Activated naive CD8-positive, alpha-beta T cell treated with anti-CD3 and anti-CD28 coated beads, Interleukin-2, amount 50 U/mL, for 24 hours (primary cell): ENCODE data around the gene DNLZ.
"Not testable (repeated sequence)": the region's sequence is repeated elsewhere in the genome, so short reads cannot be mapped to it uniquely, and the experiment has no call there.

Source experiments
- ATAC-seq: fragments of 150-1000 bp; cut with Tn5 transposase; one replicate; pipeline ENCODE4 v1.10.0; 2021
- DNase-seq: peaks from one replicate; pipeline ENCODE4 v3.0.0; 2021
- H3K27ac Mint-ChIP-seq: one replicate; pipeline ENCODE4 v1.8.0; 2021; ENCODE audit warnings: mild to moderate bottlenecking, mixed read lengths
- H3K27me3 Mint-ChIP-seq: one replicate; pipeline ENCODE4 v1.8.0; 2021; ENCODE audit warnings: mixed read lengths
- H3K36me3 Mint-ChIP-seq: one replicate; pipeline ENCODE4 v1.8.0; 2021; ENCODE audit warnings: low read depth, mixed read lengths
- H3K4me1 Mint-ChIP-seq: one replicate; pipeline ENCODE4 v1.8.0; 2021; ENCODE audit warnings: mixed read lengths
- H3K4me3 Mint-ChIP-seq: one replicate; pipeline ENCODE4 v1.8.0; 2021; ENCODE audit warnings: mild to moderate bottlenecking, moderate library complexity, mixed read lengths
- H3K9me3 Mint-ChIP-seq: one replicate; pipeline ENCODE4 v1.8.0; 2021; ENCODE audit warnings: mixed read lengths

Gene DNLZ

DNA sequence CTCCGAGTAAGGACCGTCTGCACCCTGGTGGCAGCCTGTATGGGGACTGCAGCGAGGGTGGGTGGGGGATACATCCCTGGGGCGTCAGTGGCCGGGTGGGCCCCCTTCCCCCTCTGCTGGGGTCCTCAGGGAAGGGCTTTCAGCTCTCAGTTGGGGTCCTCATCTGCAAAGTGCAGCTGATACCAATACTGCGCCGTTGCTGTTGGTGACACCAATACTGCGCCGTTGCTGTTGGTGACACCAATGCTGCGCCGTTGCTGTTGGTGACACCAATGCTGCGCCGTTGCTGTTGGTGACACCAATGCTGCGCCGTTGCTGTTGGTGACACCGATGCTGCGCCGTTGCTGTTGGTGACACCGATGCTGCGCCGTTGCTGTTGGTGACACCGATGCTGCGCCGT lies 11.7 kb downstream of the DNLZ start:
- H3K4me3 Mint-ChIP-seq, H3K27me3 Mint-ChIP-seq, H3K27ac Mint-ChIP-seq, DNase-seq, H3K9me3 Mint-ChIP-seq, H3K4me1 Mint-ChIP-seq, H3K36me3 Mint-ChIP-seq, ATAC-seq: not testable (repeated sequence)

GRCh38 chr9:136351252-136351800 lies 12.2 kb downstream of the DNLZ start:
- DNase-seq, result no peak
- H3K27me3 Mint-ChIP-seq, result no peaks in the 10 kb centered on the region
- H3K36me3 Mint-ChIP-seq, result no peaks in the 10 kb centered on the region
- ATAC-seq, result no peak
- no peak overlapping the region for H3K4me3 Mint-ChIP-seq
- H3K4me1 Mint-ChIP-seq, result no peaks in the 10 kb centered on the region
- no peak overlapping the region for H3K27ac Mint-ChIP-seq
- no peaks in the 10 kb centered on the region for H3K9me3 Mint-ChIP-seq

- Mint-ChIP-seq H3K4me1 (no peaks in the 10 kb centered on the region), H3K27me3 (no peaks in the 10 kb centered on the region), H3K9me3 (no peaks in the 10 kb centered on the region), H3K36me3 (no peaks in the 10 kb centered on the region), H3K27ac (no peak overlapping the region), H3K4me3 (no peak overlapping the region)
- DNase-seq (no peak), ATAC-seq (no peak)
Observed at GRCh38 chr9:136349546-136349945, 14.0 kb downstream of the DNLZ start.

- Mint-ChIP-seq H3K27ac (no peak overlapping the region), H3K9me3 (no peaks in the 10 kb centered on the region), H3K27me3 (no peaks in the 10 kb centered on the region), H3K4me3 (no peak overlapping the region), H3K36me3 (no peaks in the 10 kb centered on the region), H3K4me1 (no peaks in the 10 kb centered on the region)
- no peak for ATAC-seq
- no peak for DNase-seq
Observed at GRCh38 chr9:136348691-136349090, 14.9 kb downstream of the DNLZ start.

GRCh38 chr9:136347472-136348256 lies 15.9 kb downstream of the DNLZ start:
- no peak overlapping the region for H3K27ac Mint-ChIP-seq
- H3K4me3 Mint-ChIP-seq, result no peak overlapping the region
- no peaks in the 10 kb centered on the region for H3K9me3 Mint-ChIP-seq
- no peaks in the 10 kb centered on the region for H3K4me1 Mint-ChIP-seq
- H3K27me3 Mint-ChIP-seq, result no peaks in the 10 kb centered on the region
- ATAC-seq (no peak), DNase-seq (no peak)
- H3K36me3 Mint-ChIP-seq, result no peaks in the 10 kb centered on the region

GRCh38 chr9:136346927-136347465 lies 16.5 kb downstream of the DNLZ start:
- H3K4me3 Mint-ChIP-seq, result no peak overlapping the region
- H3K27ac Mint-ChIP-seq, result no peak overlapping the region
- H3K9me3 Mint-ChIP-seq, result no peaks in the 10 kb centered on the region

GRCh38 chr9:136346157-136346481 lies 17.4 kb downstream of the DNLZ start:
- Mint-ChIP-seq H3K4me3 (no peak overlapping the region), H3K4me1 (no peaks in the 10 kb centered on the region), H3K27ac (no peak overlapping the region), H3K27me3 (no peaks in the 10 kb centered on the region), H3K9me3 (no peaks in the 10 kb centered on the region), H3K36me3 (no peaks in the 10 kb centered on the region)
- DNase-seq (no peak), ATAC-seq (no peak)

More at GRCh38 chr9:136346927-136347465, 16.5 kb downstream of the DNLZ start:
- Mint-ChIP-seq H3K36me3 (no peaks in the 10 kb centered on the region), H3K27me3 (no peaks in the 10 kb centered on the region), H3K4me1 (no peaks in the 10 kb centered on the region)
- no peak for ATAC-seq
- no peak for DNase-seq

DNA sequence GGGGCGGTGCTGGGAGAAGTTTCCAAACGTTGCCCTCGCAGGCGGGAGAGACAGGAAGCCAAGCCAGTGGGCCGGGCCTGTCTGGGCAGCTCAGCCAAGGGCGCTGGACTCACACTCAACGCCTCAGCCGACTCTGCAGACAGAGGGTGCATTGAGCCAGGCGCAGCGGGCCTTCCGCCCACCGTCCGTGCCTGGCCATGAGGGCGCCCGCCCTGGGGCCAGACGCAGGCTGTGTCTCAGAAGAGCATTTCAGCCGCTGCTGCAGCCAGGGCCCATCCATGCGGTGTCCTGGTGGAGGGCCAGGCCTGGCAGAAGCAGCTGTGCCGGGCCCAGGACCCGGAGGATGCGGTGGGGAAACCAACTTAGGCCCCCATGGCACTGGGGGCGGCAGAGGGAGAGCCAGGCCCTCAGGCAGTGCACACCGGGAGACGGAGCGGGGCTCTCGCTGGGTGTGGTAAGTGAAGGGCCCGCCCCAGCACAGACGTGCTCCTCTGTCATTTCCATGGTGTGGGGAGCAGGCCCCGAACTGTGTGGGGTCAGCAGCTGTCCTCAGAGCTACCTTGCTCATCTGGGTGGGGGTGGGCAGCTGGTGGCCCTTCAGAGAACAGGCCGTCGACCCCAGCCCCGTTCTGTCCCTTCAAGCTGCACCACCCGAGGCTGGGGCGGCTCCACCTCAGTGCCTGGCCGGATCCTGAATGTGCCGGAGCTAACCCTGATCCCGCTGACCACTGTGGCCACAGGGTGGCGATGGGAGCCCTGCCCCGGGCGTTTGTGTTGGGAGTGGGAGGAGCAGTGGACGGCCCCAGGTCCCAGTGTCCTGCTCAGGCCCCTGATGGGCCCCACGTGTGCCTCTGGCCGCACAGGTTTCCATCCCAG lies 18.0 kb downstream of the DNLZ start:
- no peak for ATAC-seq
- no peak for DNase-seq
- H3K27ac Mint-ChIP-seq, result no peak overlapping the region

GRCh38 chr9:136344544-136345280 lies 18.8 kb downstream of the DNLZ start:
- Mint-ChIP-seq H3K36me3 (no peaks in the 10 kb centered on the region), H3K4me3 (no peak overlapping the region), H3K4me1 (no peaks in the 10 kb centered on the region), H3K9me3 (no peaks in the 10 kb centered on the region), H3K27me3 (no peaks in the 10 kb centered on the region), H3K27ac (no peak overlapping the region)
- ATAC-seq, result no peak
- DNase-seq, result no peak

More for the DNA sequence above, 18.0 kb downstream of the DNLZ start:
- Mint-ChIP-seq H3K9me3 (no peaks in the 10 kb centered on the region), H3K4me3 (no peak overlapping the region), H3K27me3 (no peaks in the 10 kb centered on the region), H3K4me1 (no peaks in the 10 kb centered on the region), H3K36me3 (no peaks in the 10 kb centered on the region)

DNA sequence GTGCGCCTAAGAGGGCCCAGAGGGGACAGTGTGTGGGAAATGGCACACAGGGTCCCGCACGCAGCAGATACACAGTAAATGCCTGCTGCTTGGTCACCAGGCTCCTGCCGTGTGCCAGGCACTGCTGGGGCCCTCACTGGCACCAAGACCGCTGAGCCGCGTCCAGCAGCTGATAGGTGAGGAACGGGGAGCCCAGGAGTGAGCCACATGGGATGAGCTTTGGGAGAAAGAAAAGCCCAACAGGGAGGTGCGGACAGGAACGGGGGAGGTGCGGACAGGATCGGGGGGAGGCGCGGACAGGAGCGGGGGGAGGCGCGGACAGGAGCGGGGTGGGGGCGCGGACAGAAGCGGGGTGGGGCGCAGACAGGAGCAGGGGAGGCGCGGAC lies 19.7 kb downstream of the DNLZ start:
- Mint-ChIP-seq H3K4me3 (no peak overlapping the region), H3K9me3 (no peaks in the 10 kb centered on the region), H3K27ac (no peak overlapping the region), H3K36me3 (no peaks in the 10 kb centered on the region), H3K4me1 (no peaks in the 10 kb centered on the region), H3K27me3 (no peaks in the 10 kb centered on the region)
- no peak for DNase-seq
- no peak for ATAC-seq

- ATAC-seq, result no peak
- no peak overlapping the region for H3K4me3 Mint-ChIP-seq
Observed at GRCh38 chr9:136343121-136343883, 20.2 kb downstream of the DNLZ start.

DNA sequence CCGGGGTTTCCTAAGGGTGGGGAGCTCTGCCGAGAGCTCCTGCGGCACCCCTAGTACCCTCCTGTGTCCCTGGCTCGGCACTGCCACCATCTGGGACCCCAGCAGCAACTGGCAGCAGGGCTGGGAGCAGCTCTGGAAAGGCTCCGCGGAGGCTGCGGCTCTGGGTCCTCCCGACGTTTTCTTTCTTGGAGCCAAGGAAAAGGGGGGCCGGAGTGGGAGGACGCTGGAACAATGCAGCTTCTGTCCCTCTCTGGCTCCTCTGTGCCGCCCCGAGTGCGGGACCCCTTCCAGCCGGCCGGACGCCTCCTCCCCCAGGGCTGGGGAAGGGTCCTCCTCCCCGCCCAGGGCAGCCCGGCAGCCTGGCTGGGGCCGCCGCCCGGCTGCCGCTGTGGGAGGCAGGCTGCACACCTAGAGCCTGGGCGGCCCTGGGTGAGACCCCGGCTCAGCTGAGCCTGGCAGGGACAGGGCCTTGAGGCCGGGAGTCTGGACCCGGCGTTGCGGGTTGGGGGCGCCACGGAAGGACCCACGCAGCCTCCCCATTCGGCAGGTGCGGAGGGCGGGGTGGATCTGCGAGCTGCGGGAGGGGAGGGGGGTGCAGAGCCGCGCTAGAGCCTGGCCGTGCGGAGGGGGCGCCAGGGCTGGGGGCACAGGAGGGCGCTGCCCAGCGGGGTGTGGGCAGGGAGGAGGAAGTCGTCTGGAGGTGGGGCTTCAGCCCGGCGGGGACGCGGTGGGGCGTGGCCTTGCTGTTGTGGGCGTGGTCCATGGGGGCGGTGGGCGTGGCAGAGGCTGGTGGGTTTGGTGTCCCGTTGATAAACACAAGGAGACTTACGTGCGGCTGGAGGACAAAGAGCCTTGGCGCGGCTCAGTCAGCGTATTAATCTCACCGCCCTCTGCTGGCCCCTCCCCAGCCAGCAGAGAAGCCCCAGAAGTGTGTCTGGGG lies 21.1 kb downstream of the DNLZ start:
- H3K4me3 Mint-ChIP-seq, result no peak overlapping the region

More at GRCh38 chr9:136343121-136343883, 20.2 kb downstream of the DNLZ start:
- Mint-ChIP-seq H3K36me3 (no peaks in the 10 kb centered on the region), H3K9me3 (no peaks in the 10 kb centered on the region), H3K27me3 (no peaks in the 10 kb centered on the region), H3K27ac (no peak overlapping the region), H3K4me1 (no peaks in the 10 kb centered on the region)
- DNase-seq, result no peak

GRCh38 chr9:136341769-136342168 lies 21.8 kb downstream of the DNLZ start:
- H3K9me3 Mint-ChIP-seq, result no peaks in the 10 kb centered on the region
- no peaks in the 10 kb centered on the region for H3K36me3 Mint-ChIP-seq
- ATAC-seq (no peak), DNase-seq (no peak)
- H3K27ac Mint-ChIP-seq, result no peak overlapping the region
- H3K27me3 Mint-ChIP-seq, result no peaks in the 10 kb centered on the region
- H3K4me3 Mint-ChIP-seq, result no peak overlapping the region
- no peaks in the 10 kb centered on the region for H3K4me1 Mint-ChIP-seq

More for the DNA sequence above, 21.1 kb downstream of the DNLZ start:
- Mint-ChIP-seq H3K36me3 (no peaks in the 10 kb centered on the region), H3K9me3 (no peaks in the 10 kb centered on the region), H3K4me1 (no peaks in the 10 kb centered on the region), H3K27ac (no peak overlapping the region), H3K27me3 (no peaks in the 10 kb centered on the region)
- peak; percentile 79 for DNase-seq
- ATAC-seq, result no peak
